Keratinocyte (primary cell): Measurements from ENCODE around the gene ATP5ME. TPM values are rescaled to one million over a fixed set of nuclear protein-coding genes. Genes with fewer than 3 reads are reported as not detected.
"Not testable (repeated sequence)": the region's sequence is repeated elsewhere in the genome, so short reads cannot be mapped to it uniquely, and the experiment has no call there.

Experiments
- DNase-seq: peaks from one replicate; pipeline ENCODE4 v3.0.0-alpha.2; 2011; ENCODE audit warnings: low read depth, missing footprints, low spot score
- FAIRE-seq: peaks from 2 replicates; lab custom pipeline; 2011; peaks lifted over from hg19 to GRCh38; lab: Jason Lieb, UNC
- H2AFZ ChIP-seq: 2 replicates; pipeline ENCODE4 v1.6.0; 2012; ENCODE audit warnings: low read length, control low read depth, inconsistent platforms; ENCODE audit not compliant: control insufficient read depth
- H3K27ac ChIP-seq: 2 replicates; pipeline ENCODE4 v1.5.1; 2011; ENCODE audit warnings: low read length; ENCODE audit not compliant: control insufficient read depth, insufficient read depth
- H3K27me3 ChIP-seq: 3 replicates; pipeline ENCODE4 v1.6.0; 2011; ENCODE audit warnings: low read length; ENCODE audit not compliant: control insufficient read depth, insufficient read depth; ENCODE audit errors: extremely low read depth
- H3K36me3 ChIP-seq, 2 experiments: 2 replicates in 1 of 2; 3 replicates in 1 of 2; pipeline ENCODE4 v1.5.1; 2011; ENCODE audit warnings: low read length in 2 of 2, mild to moderate bottlenecking in 1 of 2; ENCODE audit not compliant: control insufficient read depth in 2 of 2, insufficient read depth in 2 of 2; ENCODE audit errors: extremely low read depth in 1 of 2
- H3K4me1 ChIP-seq: 3 replicates; pipeline ENCODE4 v1.5.1; 2011; ENCODE audit warnings: low read length; ENCODE audit not compliant: control insufficient read depth, insufficient read depth; ENCODE audit errors: extremely low read depth
- H3K4me2 ChIP-seq: 3 replicates; pipeline ENCODE4 v1.6.0; 2011; ENCODE audit warnings: low read depth, low read length; ENCODE audit not compliant: control insufficient read depth, insufficient read depth; ENCODE audit errors: extremely low read depth
- H3K4me3 ChIP-seq, 3 experiments: fragments of 200-600 bp in 1 of 3; sonication (generic) in 1 of 3; 2 replicates in 2 of 3; 3 replicates in 1 of 3; pipeline ENCODE4 v1.5.1; 2011 to 2016; ENCODE audit warnings: low read length in 3 of 3, mild to moderate bottlenecking in 3 of 3, control low read depth in 2 of 3, inconsistent platforms in 1 of 3, low read depth in 1 of 3, mixed read lengths in 1 of 3, mixed run types in 1 of 3, moderate library complexity in 1 of 3; ENCODE audit not compliant: control insufficient read depth in 2 of 3, insufficient read depth in 2 of 3; ENCODE audit errors: extremely low read depth in 1 of 3
- H3K79me2 ChIP-seq: 2 replicates; pipeline ENCODE4 v1.6.0; 2012; ENCODE audit warnings: low read length; ENCODE audit not compliant: control insufficient read depth, insufficient read depth
- H3K9ac ChIP-seq: 3 replicates; pipeline ENCODE4 v1.6.0; 2011; ENCODE audit warnings: low read length; ENCODE audit not compliant: control insufficient read depth, insufficient read depth; ENCODE audit errors: extremely low read depth
- H3K9me1 ChIP-seq: 3 replicates; pipeline ENCODE4 v1.6.0; 2011; ENCODE audit warnings: low read length; ENCODE audit not compliant: control insufficient read depth, insufficient read depth; ENCODE audit errors: extremely low read depth
- H3K9me3 ChIP-seq: 2 replicates; pipeline ENCODE4 v1.5.1; 2012; ENCODE audit warnings: low read depth, low read length; ENCODE audit not compliant: control insufficient read depth
- H4K20me1 ChIP-seq: 3 replicates; pipeline ENCODE4 v1.6.0; 2011; ENCODE audit warnings: low read length; ENCODE audit not compliant: control insufficient read depth, insufficient read depth; ENCODE audit errors: extremely low read depth
- CTCF ChIP-seq, 3 experiments: IDR thresholded peaks in 1 of 3; conservative IDR thresholded peaks in 1 of 3; optimal IDR thresholded peaks in 1 of 3; 2 replicates in 2 of 3; 3 replicates in 1 of 3; pipeline versions ENCODE3 to v1.5.1; 2011; ENCODE audit warnings: low read length in 3 of 3, mild to moderate bottlenecking in 3 of 3, moderate library complexity in 2 of 3, control low read depth in 1 of 3, inconsistent platforms in 1 of 3; ENCODE audit not compliant: insufficient read depth in 2 of 3; ENCODE audit errors: extremely low read depth in 1 of 3
- EZH2 ChIP-seq: IDR thresholded peaks from one replicate; pipeline ENCODE4 v1.6.1; 2012; ENCODE audit warnings: inconsistent platforms, mild to moderate bottlenecking, low read length, moderate library complexity
- dilution Hi-C: fragments of 300-500 bp; cut with MboI; formaldehyde crosslinking; loops from one replicate; pipeline ENCODE4 v1.7.0; 2020; ENCODE audit warnings: low sequenced_read_pairs; ENCODE audit not compliant: extremely low pct_ligation_motif_present
- polyA plus RNA-seq, 5 experiments: library from polyadenylated mRNA; depleted of rRNA in 3 of 5; stranded (reverse) in 3 of 5; stranded (forward) in 1 of 5; unstranded in 1 of 5; fragments of >200 nt; gene quantifications; 1 replicate in 1 of 5; 2 replicates in 3 of 5; 3 replicates in 1 of 5; pipeline versions ENCODE4 v1.2.1 to v1.2.3, GENCODE V29; 2011 to 2012; ENCODE audit warnings: missing spikeins in 2 of 5, low read depth in 1 of 5, low replicate concordance in 1 of 5

The ATP5ME gene
- polyA plus RNA-seq, 1 donor (not counting 4 experiments of a cell fraction or from before 2014, with no cell fraction given) = 438 TPM

GRCh38 chr4:673349-674091 is 556 bp downstream of the ATP5ME start:
- TF ChIP-seq CTCF (optimal IDR thresholded peaks at IDR 0.05 in 1 of 3, IDR thresholded peaks at IDR 0.05 in 1 of 3, conservative IDR thresholded peaks at IDR 0.05 in 1 of 3; ENCODE audit: extremely low read depth in 1 of 3, insufficient read depth in 2 of 3, low read length in 3 of 3) = no peak
- no peak for TF ChIP-seq EZH2
- peak overlapping the region; percentile 40 for H2AFZ ChIP-seq
- H3K27ac ChIP-seq = peak overlapping the region; percentile 47

GRCh38 chr4:671769-672168 is 2.3 kb downstream of the ATP5ME start:
- Histone ChIP-seq H3K4me1 (peaks cover 15% of the 10 kb centered on the region), H4K20me1 (no peaks in the 10 kb centered on the region), H3K36me3 (peaks cover 12 to 16% of the 10 kb centered on the region in 2 experiments), H3K9me3 (no peaks in the 10 kb centered on the region), H3K9me1 (no peaks in the 10 kb centered on the region), H3K9ac (no peak overlapping the region), H3K4me2 (no peak overlapping the region), H3K79me2 (peaks cover 21% of the 10 kb centered on the region), H3K27me3 (no peaks in the 10 kb centered on the region), H3K27ac (no peak overlapping the region), H2AFZ (no peak overlapping the region), H3K4me3 (no peak overlapping the region)
- FAIRE-seq (no peak), DNase-seq (no peak)
- dilution Hi-C loops = no loop called here
- no peak for TF ChIP-seq CTCF (optimal IDR thresholded peaks at IDR 0.05 in 1 of 3, IDR thresholded peaks at IDR 0.05 in 1 of 3, conservative IDR thresholded peaks at IDR 0.05 in 1 of 3; ENCODE audit: extremely low read depth in 1 of 3, insufficient read depth in 2 of 3, low read length in 3 of 3)
- no peak for TF ChIP-seq EZH2

More at GRCh38 chr4:673349-674091, 556 bp downstream of the ATP5ME start:
- H3K79me2 ChIP-seq = peaks cover 21% of the 10 kb centered on the region
- H3K27me3 ChIP-seq = no peaks in the 10 kb centered on the region
- H3K9me1 ChIP-seq = no peaks in the 10 kb centered on the region
- H3K4me1 ChIP-seq = peaks cover 28% of the 10 kb centered on the region
- FAIRE-seq = no peak
- peak overlapping the region; percentile 91 to 95 (median 94) for H3K4me3 ChIP-seq
- H3K9ac ChIP-seq = peak overlapping the region; percentile 98
- H3K4me2 ChIP-seq = peak overlapping the region; percentile 98
- no peak for DNase-seq
- dilution Hi-C loops = no loop called here
- H3K9me3 ChIP-seq = no peaks in the 10 kb centered on the region
- H4K20me1 ChIP-seq = no peaks in the 10 kb centered on the region
- peaks cover 12 to 16% of the 10 kb centered on the region in 2 experiments for H3K36me3 ChIP-seq

- H3K4me2 ChIP-seq, FAIRE-seq, H3K9me1 ChIP-seq, H4K20me1 ChIP-seq, H2AFZ ChIP-seq, H3K9me3 ChIP-seq, H3K9ac ChIP-seq, dilution Hi-C loops, DNase-seq, H3K4me1 ChIP-seq, H3K27ac ChIP-seq, H3K27me3 ChIP-seq, H3K4me3 ChIP-seq: not testable (repeated sequence)
- Histone ChIP-seq H3K79me2 (peaks cover 16% of the 10 kb centered on the region), H3K36me3 (peaks cover 12 to 16% of the 10 kb centered on the region in 2 experiments)
Observed at GRCh38 chr4:669806-670559, 4.1 kb downstream of the ATP5ME start.
